ENCODE data around the gene NCAM1.
A peak's percentile ranks its signal among the peaks of the same experiment; 100 is the strongest.

The NCAM1 gene

DNA sequence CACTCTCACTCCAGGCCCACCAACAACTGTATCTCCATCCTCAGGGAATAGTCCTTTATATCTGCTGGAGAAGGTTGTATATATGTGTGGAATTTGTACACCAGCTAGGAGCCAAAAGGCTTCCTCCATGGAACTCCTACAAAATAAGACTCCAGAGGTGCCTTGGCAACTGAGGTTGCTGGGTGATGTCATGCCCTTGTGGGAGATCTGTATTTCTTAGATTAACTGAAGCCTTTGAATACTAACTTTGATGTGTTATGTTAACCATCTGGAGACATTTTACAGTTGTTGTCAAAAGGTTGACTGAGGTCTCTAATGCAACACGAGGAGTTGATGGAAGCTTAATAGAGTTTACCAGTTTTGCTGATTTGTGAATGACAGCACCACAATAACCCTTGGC, 213.7 kb downstream of the NCAM1 start:
- DNase-seq: no peak

GRCh38 chr11:113176599-113177360, 215.6 kb downstream of the NCAM1 start:
- DNase-seq: no peak

DNA sequence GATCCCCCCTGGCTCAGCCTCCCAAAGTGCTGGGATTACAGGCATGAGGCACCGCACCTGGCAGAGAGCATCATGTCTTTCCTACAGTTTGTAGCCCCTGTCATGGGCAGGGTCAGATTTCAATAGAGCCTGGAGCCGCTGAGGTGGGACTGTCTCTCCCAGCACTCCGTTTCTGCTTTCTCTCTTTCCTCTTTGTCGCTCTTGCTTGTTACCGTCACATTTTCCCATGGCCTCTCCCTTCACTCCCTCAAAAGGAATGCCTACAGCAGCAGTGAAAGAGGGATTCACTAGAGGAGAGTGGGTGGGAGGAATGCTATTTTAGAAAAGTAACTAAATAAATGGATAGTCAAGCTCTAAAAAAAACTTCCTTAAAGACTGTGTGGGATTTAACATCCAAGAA, 216.5 kb downstream of the NCAM1 start:
- DNase-seq: no peak

DNA sequence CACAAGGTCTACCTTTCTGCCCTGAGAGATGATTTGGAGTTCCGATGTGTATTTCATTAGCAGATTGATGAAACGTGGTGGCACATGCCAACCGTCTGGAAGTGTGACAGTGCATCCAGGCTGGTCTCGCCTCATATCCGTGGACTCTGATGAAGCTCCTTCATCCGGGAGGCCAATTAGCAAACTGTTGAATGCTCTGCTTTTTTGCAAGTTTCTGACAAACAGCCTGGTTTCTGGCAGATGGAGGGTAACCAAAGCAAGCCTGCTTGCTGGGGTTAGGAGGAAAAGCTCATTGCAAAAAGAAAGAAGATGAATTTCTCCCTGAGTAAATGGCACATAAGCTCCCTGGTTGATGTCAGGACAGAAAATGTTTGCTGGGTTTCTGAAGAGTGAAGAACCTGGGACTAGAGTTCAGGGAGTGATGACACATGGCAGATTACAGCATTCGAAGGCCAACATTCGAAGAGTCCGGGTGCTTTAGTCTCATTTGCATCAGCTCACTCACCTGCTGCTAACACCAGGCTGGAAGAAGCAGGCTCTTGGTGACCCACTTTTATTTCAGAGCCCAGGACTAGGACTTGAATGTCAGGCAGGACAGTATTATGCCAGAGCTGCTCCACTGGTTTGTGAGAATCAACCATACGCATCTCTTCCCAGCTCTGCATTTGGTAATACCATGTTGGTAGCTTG, 217.3 kb downstream of the NCAM1 start:
- DNase-seq: no peak

GRCh38 chr11:113179181-113179704, 218.0 kb downstream of the NCAM1 start:
- no peak for DNase-seq

- no peak for DNase-seq
These were observed 219.9 kb downstream of the NCAM1 start for GRCh38 chr11:113181094-113181493.

DNA sequence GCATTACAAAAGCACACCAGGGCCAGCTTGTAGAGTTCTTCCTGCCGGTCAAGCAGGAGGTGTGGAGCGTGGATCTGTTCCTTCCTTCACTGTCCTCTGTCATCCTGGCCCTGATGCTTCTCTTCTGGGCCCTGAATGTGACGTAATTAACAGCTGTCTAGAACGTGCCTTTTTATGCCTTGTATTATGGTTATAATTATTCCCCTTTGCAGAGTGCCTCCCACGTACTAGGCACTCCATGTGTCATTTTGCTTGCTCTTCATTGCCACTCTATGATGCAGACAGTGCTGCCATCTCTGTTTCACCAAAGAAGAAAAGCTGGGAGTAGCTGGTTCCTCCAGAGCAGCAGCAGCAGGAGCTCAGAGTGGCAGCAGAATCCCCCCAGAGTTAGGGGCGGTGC, 221.1 kb downstream of the NCAM1 start:
- DNase-seq: no peak

- peak; percentile 91 for DNase-seq
These were observed 223.3 kb downstream of the NCAM1 start for GRCh38 chr11:113184498-113184897.

DNA sequence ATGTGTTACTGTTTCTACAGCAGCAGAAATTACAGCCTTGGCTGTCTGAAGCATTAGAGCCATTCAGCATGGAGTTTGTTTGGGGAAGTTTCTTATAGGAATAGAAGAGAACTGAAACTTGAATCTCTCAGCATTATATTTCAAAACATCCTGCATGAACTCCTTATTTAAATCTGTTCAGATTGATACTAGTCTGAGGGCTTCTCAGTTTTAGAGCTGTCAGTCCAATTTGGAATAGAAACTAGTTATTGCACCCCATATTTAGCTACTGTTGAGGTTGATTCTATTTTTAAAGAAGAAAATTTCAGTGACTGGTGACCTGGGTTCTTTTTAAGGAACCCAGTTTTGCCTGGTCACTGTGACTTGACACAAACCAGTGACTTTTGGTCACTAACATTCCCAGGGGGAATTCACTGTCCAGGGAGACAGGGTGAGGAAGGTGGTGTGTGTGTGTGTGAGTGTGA, 227.2 kb downstream of the NCAM1 start:
- no peak for DNase-seq

- peak; percentile 66 for DNase-seq
These were observed 228.9 kb downstream of the NCAM1 start for GRCh38 chr11:113189909-113190667.

DNA sequence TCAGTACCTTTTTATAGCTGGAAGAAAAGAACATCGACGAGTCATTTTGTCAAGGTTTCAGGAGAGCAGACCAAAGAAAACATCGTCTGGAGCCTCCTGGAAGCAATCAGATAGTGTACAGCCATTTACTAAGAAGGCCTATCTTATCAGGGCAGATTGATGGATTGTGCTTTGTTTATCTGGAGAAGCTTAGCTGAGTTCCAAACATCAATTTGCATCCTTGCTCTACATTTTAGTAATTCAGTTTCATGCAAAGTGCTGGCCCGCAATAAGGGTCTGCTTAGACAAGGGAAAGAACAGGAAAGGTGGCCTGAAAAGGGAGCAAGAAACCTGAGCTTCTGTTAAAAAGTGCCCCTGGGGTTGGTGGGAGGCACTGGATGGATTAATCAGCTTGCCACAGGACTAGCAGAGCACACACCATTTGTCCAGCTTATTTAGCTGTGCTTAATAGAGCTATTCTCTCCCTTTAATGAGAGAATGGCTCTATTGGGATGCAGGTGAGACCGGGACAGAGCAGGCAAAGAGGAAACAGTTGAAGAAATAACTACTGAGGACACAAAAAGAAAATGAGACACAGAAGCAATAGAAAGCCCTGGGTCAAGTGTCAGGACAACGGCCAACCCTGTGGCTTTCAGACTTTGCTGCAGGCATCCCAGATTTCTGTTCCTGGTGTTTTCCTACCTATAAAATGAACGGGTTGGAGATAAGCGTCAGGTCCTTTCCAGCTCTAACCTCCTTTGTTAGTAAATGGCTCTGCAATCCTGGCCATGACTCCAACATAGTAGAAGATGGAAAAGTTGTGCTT, 231.1 kb downstream of the NCAM1 start:
- DNase-seq: peak; percentile 74

- DNase-seq: no peak
These were observed 231.8 kb downstream of the NCAM1 start for GRCh38 chr11:113193016-113193415.

DNA sequence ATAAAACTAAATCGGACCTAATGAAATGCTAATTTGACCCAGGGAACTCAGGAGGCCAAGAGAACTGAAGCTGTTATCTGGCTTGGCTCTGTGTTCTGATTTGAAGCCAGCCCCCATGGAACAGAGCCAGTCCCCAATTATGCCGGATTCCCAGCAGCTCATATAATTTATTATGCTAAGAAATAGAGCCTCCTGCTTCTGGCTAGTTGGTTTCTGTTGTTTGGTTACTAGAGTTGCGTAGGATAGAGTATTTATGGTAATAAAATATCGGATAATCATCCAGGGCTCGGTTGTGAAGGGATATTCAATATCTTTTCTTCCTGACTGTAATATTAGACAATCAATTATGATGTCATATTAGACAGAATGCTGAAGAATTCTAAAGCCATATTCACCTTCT, 232.7 kb downstream of the NCAM1 start:
- DNase-seq: no peak

DNA sequence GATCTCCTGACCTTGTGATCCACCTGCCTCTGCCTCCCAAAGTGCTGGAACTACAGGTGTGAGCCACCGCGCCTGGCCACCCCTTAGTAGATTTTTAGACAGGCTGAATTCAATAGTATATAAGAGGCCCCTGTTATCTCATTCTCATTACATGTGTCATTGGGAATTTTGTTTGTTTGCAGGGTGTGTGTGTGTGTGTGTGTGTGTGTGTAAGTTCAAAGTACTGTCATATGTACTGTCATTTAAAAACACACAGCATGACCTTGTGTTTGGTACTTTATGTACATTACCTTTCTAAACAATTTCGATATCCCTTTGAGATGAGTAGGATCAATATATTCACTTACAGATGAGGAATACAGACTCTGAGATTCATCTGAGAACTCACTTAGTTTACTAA, 234.5 kb downstream of the NCAM1 start:
- no peak for DNase-seq

GRCh38 chr11:113197446-113197845, 236.2 kb downstream of the NCAM1 start:
- DNase-seq: no peak

DNA sequence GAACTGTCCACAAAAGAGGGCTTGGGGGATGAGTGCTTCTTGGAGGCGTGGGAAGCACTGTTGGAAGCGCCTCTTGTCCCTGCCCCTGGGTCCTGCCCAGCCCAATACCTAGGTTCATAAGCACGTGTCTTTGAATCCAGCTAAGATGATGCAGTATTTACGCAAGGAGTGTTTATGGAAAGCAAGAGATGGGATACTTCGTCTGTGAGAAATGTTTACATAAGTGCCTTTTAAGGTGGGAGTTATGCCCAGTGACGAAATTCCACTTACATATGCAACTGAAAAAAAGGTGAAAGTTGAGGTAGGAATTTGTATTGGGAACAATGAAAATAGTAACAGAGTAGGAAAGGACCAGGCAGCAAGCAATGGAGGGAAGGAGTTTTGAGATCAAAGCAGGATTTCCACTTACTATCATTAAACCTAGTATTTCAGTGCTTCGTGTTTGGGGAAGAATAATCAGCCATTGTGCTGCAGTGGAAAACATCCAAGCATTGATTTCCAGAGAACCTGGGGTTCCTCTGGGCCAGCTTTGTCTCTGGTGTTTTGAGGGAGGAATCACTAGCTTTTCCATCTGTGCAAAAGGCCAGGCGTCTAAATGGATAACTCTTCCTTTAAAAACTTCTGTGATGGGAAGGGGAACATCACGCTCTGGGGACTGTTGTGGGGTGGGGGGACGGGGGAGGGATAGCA, 237.9 kb downstream of the NCAM1 start:
- DNase-seq: no peak

GRCh38 chr11:113199866-113200265, 238.6 kb downstream of the NCAM1 start:
- no peak for DNase-seq

DNA sequence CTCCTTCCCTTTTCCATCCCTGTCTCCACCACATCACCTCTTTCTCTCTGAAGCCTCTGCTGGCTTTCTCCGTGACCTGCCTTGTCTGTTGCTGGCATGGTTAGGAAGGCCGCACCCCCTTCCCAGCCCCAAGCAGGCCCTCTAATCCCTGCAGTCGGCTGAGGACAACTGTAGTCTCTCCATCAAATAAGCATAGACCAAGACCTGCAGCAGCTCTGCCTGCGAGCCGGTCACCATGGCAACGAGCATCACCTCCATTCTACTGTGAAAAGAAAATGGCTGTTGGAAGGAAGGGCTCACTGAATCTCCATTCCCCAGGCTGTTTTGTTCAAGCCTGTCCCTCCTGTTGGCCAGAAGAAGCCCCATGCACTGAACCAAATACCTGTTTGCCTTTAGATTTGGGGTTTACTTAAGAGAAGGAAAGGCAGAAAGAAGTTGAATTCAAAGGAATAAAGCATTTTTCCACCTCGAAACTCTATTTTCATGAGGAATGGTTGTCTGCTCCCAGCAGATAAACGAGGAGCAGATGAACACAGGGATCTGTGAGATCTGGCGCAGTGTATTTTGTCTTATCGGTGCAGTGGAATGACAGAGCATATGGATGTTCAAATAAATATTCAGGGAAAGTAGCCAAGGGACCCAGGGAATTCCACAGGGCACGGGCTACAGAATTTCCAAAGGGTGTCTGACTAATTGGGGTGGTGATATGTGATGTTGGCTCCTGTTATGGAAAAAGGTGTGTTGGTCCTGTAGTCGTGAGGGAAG, 240.0 kb downstream of the NCAM1 start:
- DNase-seq: no peak

DNA sequence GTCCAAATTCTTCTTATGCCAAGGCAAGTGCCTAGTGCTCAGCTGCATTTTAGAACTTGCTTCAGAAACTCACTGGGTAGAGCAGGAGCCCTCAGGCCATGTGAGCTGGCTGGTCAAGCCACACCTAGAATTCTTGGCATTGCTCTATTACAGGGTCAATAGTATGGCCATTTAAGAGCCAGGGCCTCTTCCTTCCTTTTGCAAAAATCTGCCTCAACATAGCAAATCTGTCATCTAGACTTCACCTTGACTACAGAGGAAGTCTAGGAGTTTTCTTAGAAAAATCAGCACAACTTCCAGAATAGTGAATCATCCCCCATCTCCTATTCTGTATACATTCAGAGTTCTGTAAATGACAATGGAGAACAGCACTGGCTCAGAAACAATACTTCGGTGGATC, 241.2 kb downstream of the NCAM1 start:
- peak; percentile 81 for DNase-seq

GRCh38 chr11:113203141-113203753, 242.0 kb downstream of the NCAM1 start:
- DNase-seq: no peak

GRCh38 chr11:113204280-113204679, 243.1 kb downstream of the NCAM1 start:
- no peak for DNase-seq

Measured in islet precursor cell (in vitro differentiated cells).